HG02870 (cell line): ENCODE measurements around the gene SMIM14.
"Not testable (repeated sequence)": the region's sequence is repeated elsewhere in the genome, so short reads cannot be mapped to it uniquely, and the experiment has no call there.

Source experiments
- ATAC-seq: cut with Tn5 transposase; IDR thresholded peaks from one replicate; pipeline ENCODE4 v1.9.1; 2021; ENCODE audit warnings: mild to moderate bottlenecking, moderate library complexity; ENCODE audit not compliant: unreplicated experiment

Gene SMIM14

GRCh38 chr4:39541987-39542610 is 96.6 kb downstream of the SMIM14 start:
- no peak for ATAC-seq

DNA sequence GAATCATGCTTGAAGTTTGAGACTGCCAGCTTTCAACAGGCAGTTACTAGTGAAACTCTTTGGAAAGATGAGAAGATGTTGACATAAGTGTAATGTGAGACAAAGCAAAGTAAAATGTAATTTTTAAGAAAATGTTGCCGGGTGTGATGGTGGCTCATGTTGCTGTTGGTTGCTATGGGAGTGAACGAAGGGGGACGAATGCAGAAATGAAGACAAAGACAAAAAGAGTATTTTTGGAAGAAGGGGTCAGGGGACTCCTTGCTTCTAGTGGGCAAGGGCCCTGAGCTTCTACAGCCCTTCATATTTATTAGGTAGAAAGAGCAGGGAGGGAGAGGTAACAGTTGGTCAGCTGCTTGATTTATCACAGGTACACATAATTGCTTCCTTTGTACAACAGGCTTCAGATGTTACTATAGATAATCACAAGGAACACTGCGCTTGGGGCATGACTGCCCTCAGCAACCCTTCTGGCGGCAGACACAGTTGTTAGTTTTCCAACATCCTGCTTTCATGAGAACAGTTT is 99.5 kb downstream of the SMIM14 start:
- ATAC-seq: no peak

DNA sequence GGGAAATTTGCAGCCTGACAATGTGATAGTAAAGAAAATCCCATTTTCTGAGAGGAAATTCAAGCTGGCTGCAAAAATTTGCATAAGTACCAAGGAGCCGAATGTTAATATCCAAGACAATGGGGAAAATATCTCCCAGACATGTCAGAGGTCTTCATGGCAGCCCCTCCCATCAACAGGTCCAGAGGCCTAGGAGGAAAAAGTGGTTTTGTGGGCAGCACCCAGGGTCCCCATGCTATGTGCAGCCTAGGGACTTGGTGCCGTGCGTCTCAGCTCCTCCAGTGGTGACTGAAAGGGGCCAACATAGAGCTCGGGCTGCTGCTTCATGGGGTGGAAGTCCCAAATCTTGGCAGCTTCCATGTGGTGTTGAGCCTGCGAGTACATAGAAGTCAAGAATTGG is 105.1 kb downstream of the SMIM14 start:
- no peak for ATAC-seq

GRCh38 chr4:39532237-39532636 is 106.4 kb downstream of the SMIM14 start:
- ATAC-seq: not testable (repeated sequence)

DNA sequence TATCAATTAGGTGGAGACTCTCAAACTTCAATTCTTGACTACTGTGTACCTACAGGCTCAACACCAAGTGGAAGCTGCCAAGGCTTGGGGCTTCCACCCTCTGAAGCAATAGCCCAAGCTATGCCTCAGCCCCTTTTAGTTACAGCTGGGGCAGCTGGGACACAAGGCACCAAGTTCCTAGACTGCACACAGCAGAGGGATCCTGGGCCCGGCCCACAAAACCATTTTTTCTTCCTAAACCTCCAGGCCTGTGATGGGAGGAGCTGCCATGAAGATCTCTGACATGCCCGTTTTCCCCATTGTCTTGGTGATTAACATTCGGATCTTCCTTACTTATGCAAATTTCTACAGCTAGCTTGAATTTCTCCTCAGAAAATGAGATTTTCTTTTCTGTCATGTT is 108.0 kb downstream of the SMIM14 start:
- no peak for ATAC-seq

DNA sequence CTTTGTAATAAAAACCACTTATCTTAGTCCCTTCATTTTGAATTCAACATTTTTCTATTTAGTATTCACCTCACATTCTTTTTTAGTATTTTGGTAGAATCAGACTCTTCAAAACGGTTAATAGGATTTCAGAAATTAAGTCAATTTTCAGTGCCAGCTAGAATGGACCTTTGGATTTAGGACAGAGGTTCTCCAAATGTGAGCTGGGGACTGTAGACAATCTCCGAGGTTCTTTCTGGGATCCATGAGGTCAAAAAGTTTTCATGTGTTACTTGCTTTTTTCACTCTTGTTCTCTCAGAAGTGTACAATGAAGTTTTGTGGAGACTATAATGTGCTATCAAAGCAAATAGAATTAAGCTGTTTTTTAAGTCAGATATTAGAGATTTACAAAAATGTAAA is 109.1 kb downstream of the SMIM14 start:
- no peak for ATAC-seq

GRCh38 chr4:39528061-39528465 is 110.6 kb downstream of the SMIM14 start:
- no peak for ATAC-seq

GRCh38 chr4:39527296-39528060 is 111.2 kb downstream of the SMIM14 start, which contains the start of gene UGDH:
UGDH (minus strand) TSS chr4:39527439; CDS start chr4:39521512, 5,927 bp downstream.
- ATAC-seq: peak; percentile 93

DNA sequence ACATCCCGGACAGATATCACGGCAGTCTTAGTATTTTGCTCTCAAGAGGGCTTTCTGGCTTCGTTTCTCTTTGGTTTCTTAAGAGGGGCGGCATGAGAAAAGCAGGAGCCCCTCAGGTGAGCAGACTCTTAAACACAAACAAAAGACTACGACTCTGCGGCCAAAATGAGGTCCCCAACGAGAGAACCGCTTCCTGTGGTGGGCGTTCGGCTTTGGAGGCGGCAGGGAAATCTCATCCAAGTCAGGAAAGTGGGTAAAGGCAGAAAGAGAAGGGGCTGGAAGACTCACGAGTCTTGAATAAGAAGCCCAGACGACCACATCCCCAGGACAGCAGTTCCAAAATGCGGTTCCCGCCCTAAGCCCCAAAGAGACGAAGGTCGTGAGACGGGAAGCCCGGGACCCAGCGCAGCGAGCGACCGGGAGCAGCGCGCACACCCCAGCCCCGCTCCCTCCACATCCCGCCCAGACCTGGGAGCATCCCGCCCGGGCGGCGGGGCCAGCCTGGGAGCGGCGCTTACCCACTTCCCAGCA is 111.8 kb downstream of the SMIM14 start:
- ATAC-seq: peak; percentile 11

- no peak for ATAC-seq
Observed at GRCh38 chr4:39525822-39526690, 112.6 kb downstream of the SMIM14 start.

- no peak for ATAC-seq
Observed at GRCh38 chr4:39524161-39524957, 114.3 kb downstream of the SMIM14 start.

DNA sequence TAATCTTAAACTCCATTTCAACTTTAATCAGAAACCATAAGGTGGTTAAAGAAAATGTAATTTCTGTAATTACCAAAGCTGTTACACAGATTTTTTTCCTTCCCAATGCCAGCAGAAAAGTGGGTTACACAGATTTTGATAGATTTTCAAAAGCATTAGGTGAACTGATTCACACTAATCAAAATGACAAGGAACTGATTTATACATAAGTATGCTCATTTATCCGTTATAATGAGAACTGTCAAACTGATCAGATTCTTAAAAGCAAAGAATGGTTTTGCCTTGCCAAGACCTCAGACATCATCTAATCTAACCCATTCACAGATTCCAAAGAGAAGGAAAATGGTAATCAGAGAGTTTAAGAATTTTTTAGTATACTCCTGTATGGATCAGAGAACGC is 116.6 kb downstream of the SMIM14 start:
- ATAC-seq: no peak

DNA sequence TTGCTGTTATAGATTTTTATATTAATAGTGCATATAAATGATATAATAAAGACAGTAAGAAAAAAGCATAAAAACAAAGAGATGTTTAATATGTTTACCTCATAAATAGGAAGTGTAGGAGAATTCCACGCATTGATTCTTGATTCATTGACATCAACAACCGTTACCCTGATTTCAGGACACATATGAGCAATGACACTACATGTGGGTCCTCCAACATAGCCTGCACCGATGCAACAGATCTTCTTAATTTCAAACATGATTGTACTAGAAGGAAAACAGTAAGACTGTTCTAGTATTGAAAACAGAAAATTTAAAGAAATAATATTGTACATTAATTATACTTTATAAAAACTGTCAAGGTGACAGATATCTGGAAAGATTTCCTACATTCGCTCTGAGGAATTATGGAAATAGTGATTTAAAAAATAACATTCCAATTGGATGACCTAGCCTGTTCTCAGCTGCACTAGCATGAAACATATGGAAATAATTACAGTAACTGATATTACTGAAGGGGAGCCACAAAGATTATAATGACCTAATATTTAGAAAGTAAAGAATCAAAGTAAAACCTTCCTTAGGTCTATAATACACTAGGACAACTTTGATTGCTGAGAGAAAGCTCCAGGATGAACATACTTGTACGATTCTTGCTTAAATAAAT is 117.3 kb downstream of the SMIM14 start:
- no peak for ATAC-seq

- ATAC-seq: no peak
Observed at GRCh38 chr4:39518484-39518883, 120.2 kb downstream of the SMIM14 start.

GRCh38 chr4:39516407-39516966 is 122.2 kb downstream of the SMIM14 start:
- ATAC-seq: no peak

- not testable (repeated sequence) for ATAC-seq
Observed at GRCh38 chr4:39515669-39516401, 122.8 kb downstream of the SMIM14 start.

DNA sequence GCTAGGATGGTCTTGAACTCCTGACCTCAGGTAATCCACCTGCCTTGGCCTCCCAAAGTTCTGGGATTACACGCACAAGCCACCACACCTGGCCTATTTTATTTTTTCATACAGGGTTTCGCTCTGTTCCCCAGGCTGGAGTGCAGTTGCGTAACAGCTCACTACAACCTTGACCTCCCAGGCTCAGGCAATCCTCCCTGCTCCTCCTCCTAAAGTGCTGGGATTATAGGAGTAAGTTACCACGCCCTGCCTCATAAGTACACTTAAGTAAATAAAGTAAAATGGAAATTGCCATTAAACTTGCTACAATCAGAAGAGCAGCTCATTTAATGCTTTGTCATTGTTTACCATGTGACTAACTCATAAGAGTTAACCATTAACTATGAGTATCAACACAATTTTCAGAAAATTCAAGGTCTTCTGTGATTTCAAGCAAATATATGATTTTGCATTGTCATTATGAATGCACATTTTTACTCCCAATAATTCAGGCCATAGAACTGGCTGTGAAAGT is 123.7 kb downstream of the SMIM14 start:
- no peak for ATAC-seq

GRCh38 chr4:39514266-39514665 is 124.4 kb downstream of the SMIM14 start:
- not testable (repeated sequence) for ATAC-seq
